ENCODE measurements around the gene C16orf95. TPM values are rescaled to one million over a fixed set of nuclear protein-coding genes. Genes with fewer than 3 reads are reported as not detected.

C16orf95 gene
- total RNA-seq, 2 donors from 2014 or later = 2.7 TPM; not detected in 1

DNA sequence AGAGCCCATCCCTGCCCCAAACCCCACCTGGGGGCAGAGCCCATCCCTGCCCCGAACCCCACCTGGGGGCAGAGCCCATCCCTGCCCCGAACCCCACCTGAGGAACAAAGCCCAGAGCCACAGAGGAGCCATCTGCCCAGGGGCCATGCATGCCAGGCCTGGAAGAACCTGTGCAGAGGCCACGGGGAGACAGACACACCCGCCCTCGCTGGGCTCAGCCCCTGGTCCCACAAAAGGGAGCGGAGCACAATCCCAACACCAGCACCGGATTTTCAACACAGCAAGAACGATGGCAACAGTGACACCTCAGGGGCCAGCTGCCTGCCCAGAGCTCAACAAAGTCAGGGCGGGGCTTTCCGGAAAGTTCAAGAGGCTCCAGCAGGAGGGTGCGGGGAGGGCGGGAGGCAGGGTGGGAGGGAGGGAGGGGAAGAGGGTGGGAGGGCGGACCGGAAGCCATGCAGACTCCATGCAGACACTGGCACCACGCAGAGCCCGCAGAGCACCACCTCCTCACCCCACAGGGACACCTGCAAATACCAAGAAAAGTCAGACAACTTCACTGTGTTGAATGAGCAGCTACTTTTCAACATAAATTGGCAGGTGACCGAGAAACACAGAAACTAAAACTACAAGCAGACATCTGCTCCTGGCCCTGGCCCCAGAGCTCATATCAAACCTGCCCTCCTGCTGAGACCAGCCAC, 27.9 kb upstream of the C16orf95 start:
- Histone ChIP-seq H3K36me3 (peaks cover 43% of the 10 kb centered on the region), H3K4me3 (no peak overlapping the region), H3K27ac (no peak overlapping the region), H3K27me3 (replicated peaks; ENCODE audit: insufficient read depth) (no peaks in the 10 kb centered on the region), H3K4me1 (ENCODE audit: control insufficient read depth in 1 of 2, low read depth in 2 of 2) (no peaks in the 10 kb centered on the region), H3K9me3 (no peaks in the 10 kb centered on the region)
- TF ChIP-seq CTCF (IDR thresholded peaks at IDR 0.05) = no peak
- ATAC-seq (ENCODE audit: insufficient number of reproducible peaks, low FRiP score, low read depth) (no peak), DNase-seq (ENCODE audit: low spot score) (no peak)

GRCh38 chr16:87344165-87344930, 27.2 kb upstream of the C16orf95 start:
- DNase-seq (ENCODE audit: low spot score) (no peak), ATAC-seq (ENCODE audit: insufficient number of reproducible peaks, low FRiP score, low read depth) (no peak)
- H3K4me3 ChIP-seq = no peak overlapping the region
- no peaks in the 10 kb centered on the region for H3K4me1 ChIP-seq (ENCODE audit: control insufficient read depth in 1 of 2, low read depth in 2 of 2)
- no peak for TF ChIP-seq CTCF (IDR thresholded peaks at IDR 0.05)
- no peaks in the 10 kb centered on the region for H3K9me3 ChIP-seq
- H3K27ac ChIP-seq = no peak overlapping the region
- H3K27me3 ChIP-seq (replicated peaks; ENCODE audit: insufficient read depth) = no peaks in the 10 kb centered on the region
- peaks cover 47% of the 10 kb centered on the region for H3K36me3 ChIP-seq

DNA sequence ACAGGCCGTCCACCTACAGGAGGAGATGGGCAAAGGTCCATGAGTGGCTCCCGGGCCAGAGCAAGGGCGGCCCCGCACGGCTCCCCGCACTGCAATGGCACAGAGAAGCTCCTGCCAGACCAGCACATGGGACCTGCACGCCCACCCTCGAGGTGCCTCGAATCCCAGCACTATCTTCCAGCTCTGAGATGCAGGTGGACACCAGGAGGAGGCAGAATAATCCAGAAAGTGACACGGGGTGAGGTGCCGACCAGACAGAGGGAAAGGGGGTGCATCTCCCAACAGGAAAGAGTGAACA, 26.5 kb upstream of the C16orf95 start:
- H3K4me1 ChIP-seq (ENCODE audit: control insufficient read depth in 1 of 2, low read depth in 2 of 2) = no peaks in the 10 kb centered on the region
- no peak for TF ChIP-seq CTCF (IDR thresholded peaks at IDR 0.05)
- DNase-seq (ENCODE audit: low spot score) = no peak
- peaks cover 50% of the 10 kb centered on the region for H3K36me3 ChIP-seq
- H3K9me3 ChIP-seq = no peaks in the 10 kb centered on the region
- ATAC-seq (ENCODE audit: insufficient number of reproducible peaks, low FRiP score, low read depth) = no peak
- H3K27ac ChIP-seq = no peak overlapping the region
- no peaks in the 10 kb centered on the region for H3K27me3 ChIP-seq (replicated peaks; ENCODE audit: insufficient read depth)
- H3K4me3 ChIP-seq = no peak overlapping the region

DNA sequence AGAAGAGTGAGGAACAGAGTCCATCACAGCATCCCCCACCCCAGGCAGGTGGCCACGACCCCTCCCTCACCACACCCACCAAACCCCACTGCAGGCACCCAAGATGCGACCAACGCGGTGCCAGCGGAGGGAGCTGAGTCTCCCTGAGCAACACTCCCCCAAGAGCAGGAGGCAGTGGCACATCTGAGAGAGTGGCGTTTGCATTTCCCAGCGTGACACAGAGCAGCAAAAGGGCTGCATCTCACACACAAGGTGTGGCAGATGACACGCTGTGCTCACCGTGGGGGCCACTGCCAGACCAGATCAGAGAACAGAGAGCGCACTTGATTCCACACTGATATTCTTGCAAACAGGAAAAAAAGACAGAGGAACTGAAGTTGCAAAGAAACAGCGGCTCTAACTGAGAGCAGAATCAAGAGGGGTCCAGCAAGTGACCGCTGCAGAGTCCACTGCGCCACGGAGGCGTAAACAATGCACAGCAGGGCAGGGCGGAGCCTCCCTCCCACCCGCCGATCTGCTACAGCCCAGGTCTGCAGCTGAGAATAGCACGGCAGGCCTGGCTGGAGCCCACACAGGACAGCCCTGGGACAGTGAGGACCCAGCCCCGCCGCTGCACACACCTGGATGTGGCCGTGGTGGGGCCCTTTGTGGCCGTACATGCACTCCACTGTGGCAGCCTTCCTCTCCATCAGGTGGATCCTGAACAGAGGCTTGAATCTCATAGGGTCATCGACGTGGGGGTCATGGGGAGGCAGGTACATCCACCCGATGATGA, 26.0 kb upstream of the C16orf95 start:
- no peak for TF ChIP-seq CTCF (IDR thresholded peaks at IDR 0.05)
- H3K27ac ChIP-seq = no peak overlapping the region

GRCh38 chr16:87342504-87342903, 25.3 kb upstream of the C16orf95 start:
- no peak for ATAC-seq (ENCODE audit: insufficient number of reproducible peaks, low FRiP score, low read depth)
- Histone ChIP-seq H3K9me3 (no peaks in the 10 kb centered on the region), H3K4me3 (no peak overlapping the region), H3K27me3 (replicated peaks; ENCODE audit: insufficient read depth) (no peaks in the 10 kb centered on the region), H3K36me3 (peaks cover 50% of the 10 kb centered on the region), H3K27ac (no peak overlapping the region), H3K4me1 (ENCODE audit: control insufficient read depth in 1 of 2, low read depth in 2 of 2) (no peaks in the 10 kb centered on the region)
- no peak for DNase-seq (ENCODE audit: low spot score)
- TF ChIP-seq CTCF (IDR thresholded peaks at IDR 0.05) = no peak

More for the DNA sequence above, 26.0 kb upstream of the C16orf95 start:
- Histone ChIP-seq H3K9me3 (no peaks in the 10 kb centered on the region), H3K36me3 (peaks cover 50% of the 10 kb centered on the region), H3K4me1 (ENCODE audit: control insufficient read depth in 1 of 2, low read depth in 2 of 2) (no peaks in the 10 kb centered on the region), H3K27me3 (replicated peaks; ENCODE audit: insufficient read depth) (no peaks in the 10 kb centered on the region), H3K4me3 (no peak overlapping the region)
- DNase-seq (ENCODE audit: low spot score) (no peak), ATAC-seq (ENCODE audit: insufficient number of reproducible peaks, low FRiP score, low read depth) (no peak)
